A172 (cell line): Measurements from ENCODE around the gene TM2D1. TPM values are rescaled to one million over a fixed set of nuclear protein-coding genes. Genes with fewer than 3 reads are reported as not detected.
A peak's percentile ranks its signal among the peaks of the same experiment; 100 is the strongest.
"Not testable (repeated sequence)": the region's sequence is repeated elsewhere in the genome, so short reads cannot be mapped to it uniquely, and the experiment has no call there.

ENCODE experiments used
- DNase-seq: peaks from one replicate; pipeline ENCODE4 v3.0.0-alpha.2; 2015; ENCODE audit warnings: low spot score
- total RNA-seq: library from RNA; depleted of rRNA; stranded (reverse); fragments of >200 nt; shearing (Covaris generic); gene quantifications from 2 replicates; pipeline ENCODE4 v1.2.3, GENCODE V29; 2014

TM2D1 gene
- total RNA-seq, 1 experiment from 2014 or later = 63.0 TPM

DNA sequence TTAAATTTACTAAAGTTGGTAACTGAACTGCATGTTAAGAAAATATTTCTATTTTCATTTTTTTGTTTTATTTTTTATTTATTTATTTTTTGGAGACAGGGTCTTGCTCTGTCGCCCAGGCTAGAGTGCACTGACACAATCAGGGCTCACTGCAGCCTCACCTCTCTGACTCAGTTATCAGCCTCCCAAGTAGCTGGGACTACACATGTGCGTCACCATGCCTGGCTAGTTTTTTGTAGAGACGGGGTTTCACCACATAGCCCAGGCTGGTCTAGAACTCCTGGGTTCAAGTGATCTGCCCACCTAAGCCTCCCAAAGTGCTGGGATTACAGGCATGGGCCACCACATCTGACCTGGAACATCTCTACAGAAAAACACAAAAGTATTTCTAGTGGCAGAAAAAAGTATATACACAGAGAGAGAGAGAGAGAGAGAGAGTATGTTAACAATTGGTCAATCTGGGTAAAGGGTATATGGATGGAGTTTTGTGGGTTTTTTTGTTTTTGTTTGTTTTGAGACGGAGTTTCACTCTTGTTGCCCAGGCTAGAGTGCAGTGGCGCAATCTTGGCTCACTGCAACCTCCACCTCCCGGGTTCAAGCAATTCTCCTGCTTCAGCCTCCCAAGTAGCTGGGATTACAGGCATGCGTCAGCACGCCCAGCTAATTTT is 5.8 kb downstream of the TM2D1 start:
- not testable (repeated sequence) for DNase-seq

DNA sequence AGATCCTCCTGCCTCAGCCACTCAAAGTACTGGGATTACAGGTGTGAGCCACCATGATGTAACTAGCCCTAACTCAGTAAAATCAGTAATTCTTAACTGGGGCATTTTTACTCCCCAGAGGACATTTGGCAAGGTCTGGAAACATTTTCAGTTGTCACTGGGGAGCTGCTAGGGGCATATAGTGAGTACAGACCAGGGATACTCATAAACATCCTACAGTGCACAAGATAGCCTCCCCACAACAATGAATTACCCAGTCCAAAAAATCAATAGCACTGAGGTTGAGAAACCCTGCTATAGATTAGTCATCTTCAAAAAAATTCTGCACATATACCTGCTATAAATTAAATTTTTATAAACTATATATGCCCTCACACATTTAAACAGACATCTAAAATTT is 13.0 kb downstream of the TM2D1 start:
- DNase-seq = no peak

DNA sequence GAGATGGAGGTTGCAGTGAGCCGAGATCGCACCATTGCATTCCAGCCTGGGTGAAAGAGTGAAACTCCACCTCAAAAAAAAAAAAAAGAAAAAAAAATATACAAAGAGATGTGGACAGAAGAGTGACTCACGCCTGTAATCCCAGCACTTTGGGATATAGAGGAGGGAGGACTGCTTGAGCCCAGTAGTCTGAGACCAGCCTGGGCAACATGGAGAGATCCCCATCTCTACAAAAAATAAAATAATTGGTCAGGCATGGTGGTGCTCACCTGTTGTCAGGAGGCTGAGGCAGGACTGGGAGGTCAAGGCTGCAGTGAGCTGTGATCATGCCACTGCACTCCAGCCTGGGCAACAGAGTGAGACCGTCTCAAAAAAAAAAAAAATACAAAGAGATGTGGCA is 13.7 kb downstream of the TM2D1 start:
- DNase-seq = peak; percentile 38

DNA sequence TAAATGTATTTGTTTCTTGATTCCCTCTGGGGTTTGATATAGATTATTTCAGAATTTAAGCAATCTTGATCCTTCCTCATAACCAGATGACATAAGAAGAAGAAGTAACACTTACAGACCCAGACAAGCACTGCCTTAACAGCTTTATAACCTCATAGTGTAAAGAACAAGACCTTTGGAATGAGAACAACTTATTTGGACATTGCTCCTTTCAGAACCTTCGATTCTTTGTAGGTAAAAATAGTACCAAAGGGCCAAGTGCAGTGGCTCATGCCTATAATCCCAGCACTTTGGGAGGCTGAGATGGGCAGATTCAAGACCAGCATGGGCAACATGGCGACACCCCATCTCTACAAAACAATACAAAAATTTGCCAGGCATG is 15.0 kb downstream of the TM2D1 start:
- DNase-seq = no peak

DNA sequence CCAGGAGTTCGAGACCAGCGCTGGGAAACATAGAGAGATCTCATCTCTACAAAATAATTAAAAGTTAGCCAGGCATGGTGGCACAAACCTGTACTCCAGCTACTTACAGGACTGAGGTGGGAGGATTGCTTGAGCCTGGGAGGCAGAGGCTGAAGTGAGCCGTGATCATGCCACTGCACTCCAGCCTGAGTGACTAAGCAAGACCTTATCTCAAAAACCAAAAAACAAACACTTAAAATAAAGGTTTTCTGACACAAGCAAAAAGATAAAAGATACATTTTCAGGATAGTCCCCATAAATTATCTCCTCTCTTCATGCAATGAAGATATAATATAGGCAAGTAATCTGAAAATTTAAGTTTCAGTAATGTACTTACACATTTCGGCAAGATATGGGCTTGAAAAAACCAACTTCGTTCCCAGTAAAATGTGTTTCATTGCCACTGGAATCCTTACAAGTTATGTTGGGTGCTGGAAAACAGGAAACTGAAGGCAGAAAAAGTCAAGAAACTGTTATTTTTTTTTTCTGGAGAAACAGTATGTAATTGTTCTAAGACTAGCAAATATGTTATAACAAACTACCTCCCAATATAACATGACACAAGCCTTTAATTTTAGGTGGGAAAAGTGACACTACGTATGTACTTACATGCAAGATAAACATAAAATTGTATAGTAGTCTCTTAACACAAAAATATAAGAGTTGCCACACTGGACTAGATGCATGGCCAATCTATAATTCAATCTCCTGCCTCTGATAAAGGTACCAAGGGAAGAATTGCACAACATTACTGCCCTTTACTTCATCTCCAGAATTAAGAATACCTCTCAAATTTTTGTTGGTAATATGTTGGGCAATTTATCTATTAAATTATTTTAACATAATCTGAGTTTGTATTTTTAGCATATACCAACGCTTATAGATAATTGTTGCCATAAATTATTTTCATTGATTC is 15.7 kb downstream of the TM2D1 start:
- DNase-seq = no peak

DNA sequence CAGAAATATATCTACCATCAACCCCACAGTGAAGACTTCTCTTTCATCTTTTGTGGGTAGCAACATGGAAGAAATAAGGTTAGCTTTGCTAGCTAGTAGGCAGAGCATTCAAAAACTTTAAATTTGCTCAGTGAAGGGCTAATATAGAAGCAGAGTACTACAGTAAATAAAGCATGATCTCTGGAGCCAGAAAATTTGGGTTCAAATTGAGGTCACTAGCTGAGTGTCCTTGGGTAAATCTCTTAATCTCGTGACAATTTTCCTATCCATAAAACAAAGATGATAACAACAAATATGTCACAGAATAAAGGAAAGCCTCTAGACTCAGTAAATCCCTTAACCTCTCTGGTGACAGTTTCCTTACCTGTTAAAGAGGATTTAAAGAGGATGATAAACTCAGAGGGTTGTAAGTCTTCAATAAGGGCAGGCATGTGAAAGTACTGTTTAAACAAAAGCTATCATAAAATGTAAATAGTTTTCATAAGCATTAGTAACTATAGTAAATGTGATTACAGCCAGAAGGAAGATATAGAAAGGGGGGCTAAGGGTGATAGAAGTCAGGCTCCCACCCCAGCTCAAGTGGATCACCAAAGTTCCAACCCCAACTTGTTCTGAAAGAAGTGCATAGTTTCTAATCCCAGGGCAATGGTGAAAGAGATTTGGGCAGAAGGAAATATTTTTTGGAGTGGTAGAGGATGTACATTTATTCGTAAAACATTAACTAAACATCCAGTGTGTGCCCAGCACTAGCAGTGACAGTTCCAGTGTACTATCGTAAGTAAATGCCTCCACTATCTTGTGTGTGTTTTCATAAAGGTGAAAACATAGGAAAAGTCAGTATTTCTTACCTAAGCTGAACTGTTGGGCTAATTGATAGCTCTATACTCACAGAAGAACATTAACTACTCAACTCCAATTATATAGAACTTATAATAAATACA is 24.8 kb downstream of the TM2D1 start:
- no peak for DNase-seq

- peak; percentile 42 for DNase-seq
Measured at GRCh38 chr1:61692155-61692800, 32.7 kb downstream of the TM2D1 start.

DNA sequence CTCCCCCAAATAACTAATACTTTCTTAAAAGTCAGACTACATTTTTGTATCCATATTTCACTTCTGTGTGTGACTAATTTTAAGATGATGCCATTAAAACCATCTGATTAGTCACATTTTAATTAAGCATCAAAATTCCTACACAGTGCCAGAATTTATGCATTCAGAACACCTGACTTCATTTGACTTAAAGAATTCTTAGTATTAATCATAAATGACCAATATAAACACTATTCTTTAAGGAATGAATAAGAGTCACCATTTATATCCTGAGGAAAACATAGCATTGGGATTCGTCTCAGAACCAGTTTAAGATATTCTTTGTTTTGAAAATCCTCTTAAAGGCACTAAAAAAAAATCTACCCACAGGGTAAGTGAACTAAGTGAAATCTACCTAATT is 37.0 kb downstream of the TM2D1 start:
- DNase-seq = no peak

DNA sequence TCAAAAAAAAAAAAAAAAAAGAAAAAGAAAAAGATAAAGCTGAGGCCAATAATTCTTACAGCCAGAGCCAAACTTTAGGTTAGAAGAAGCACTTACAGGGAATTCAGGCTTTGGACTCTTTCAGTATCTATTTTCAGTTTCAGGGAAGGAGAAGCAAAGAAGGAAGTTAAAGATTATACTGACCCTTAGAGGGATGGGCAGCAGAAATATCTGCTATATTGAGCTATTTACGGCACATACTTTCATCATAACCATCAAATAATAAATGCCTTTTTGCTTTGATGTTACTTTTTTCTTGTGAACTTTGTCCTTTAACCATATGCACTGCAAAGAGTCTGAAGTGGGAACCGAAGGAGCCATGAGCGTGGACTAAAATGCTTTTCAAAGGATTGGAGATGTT is 42.0 kb downstream of the TM2D1 start:
- DNase-seq = no peak

DNA sequence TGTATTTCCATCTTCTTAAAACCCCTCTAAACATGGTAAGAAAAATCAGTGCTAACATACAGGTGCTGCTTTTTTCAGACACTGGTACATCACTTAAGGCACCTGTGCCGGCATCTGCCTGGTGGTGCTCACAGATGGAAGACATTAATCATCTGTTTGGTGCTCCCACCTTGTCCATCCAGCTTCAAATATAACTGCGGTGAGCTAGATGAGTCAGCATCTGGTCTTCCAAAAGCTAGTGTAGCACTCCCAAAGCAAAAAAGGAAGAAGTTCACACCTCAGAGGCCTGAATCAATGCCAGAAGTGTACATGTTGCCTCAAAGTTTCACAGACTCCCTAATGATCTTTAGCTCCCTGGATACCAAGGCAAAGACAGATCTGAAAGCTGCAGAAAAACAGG is 44.4 kb downstream of the TM2D1 start:
- DNase-seq = no peak

DNA sequence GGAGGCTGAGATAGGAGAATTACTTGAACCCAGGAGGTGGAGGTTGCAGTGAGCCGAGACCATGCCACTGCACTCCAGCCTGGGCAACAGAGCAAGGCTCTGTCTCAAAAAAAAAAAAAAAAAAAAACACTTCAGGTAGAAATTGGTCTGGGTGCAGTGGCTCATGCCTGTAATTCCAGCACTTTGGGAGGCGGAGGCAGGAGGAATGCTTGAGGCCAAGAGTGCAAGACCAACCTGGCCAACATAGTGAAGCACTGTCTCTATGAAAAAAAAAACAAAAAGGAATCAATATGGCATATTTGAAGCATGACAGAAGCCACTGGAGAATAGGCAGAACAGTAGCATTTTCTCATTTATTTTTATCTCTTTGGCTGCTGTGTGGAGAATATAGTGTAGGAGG is 48.1 kb downstream of the TM2D1 start:
- not testable (repeated sequence) for DNase-seq

- no peak for DNase-seq
Measured at GRCh38 chr1:61674221-61674620, 50.7 kb downstream of the TM2D1 start.

DNA sequence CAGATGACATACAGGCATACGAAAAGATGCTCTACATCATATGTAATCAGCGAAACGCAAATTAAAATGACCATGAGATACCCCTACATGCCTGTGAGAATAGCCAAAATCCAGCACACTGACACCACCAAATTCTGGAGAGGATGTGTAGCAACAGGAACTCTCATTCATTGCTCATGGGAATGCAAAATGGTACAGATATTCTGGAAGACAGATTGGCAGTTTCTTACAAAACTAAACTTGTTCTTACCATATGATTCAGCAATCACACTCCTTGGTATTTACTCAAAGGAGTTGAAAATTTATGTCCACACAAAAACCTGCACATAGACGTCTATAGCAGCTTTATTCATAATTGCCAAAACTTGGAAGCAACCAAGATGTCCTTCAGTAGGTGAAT is 52.6 kb downstream of the TM2D1 start:
- DNase-seq = no peak

GRCh38 chr1:61670445-61670844 is 54.5 kb downstream of the TM2D1 start:
- no peak for DNase-seq

DNA sequence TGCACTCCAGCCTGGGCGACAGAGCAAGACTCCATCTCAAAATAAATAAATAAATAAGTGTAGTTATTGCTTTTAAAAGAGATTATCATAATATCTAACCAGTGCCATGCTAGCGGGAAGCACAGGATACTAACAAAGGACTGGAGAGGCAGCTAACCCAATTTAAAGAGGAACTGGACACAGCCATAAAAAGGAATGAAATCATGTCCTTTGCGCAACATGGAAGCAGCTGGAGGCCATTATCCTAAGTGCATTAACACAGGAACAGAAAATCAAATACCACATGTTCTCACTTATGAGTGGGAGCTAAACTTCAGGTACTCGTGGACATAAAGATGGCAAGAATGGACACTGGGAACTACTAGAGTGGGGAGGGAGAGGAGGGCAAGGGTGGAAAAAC is 54.9 kb downstream of the TM2D1 start:
- no peak for DNase-seq

GRCh38 chr1:61659061-61659460 is 65.9 kb downstream of the TM2D1 start:
- no peak for DNase-seq

DNA sequence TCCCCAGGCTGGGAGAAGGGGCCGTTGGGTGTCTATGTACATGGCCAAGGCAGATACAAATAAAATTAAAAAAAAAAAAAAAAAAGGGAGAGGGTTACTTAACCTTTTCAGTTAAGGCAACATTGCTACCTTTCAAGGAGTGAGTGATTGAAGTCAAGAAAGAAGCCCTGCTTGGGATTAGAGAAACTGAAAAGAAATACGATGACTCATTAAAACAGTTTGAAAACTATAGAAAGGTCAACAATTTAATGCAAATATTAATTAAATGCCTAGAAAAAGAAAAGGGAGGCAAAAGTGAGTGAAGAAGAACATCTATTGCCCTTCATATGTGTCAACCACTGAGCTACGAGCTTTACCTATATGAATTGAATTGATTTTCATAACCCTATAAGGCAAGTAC is 69.5 kb downstream of the TM2D1 start:
- no peak for DNase-seq

DNA sequence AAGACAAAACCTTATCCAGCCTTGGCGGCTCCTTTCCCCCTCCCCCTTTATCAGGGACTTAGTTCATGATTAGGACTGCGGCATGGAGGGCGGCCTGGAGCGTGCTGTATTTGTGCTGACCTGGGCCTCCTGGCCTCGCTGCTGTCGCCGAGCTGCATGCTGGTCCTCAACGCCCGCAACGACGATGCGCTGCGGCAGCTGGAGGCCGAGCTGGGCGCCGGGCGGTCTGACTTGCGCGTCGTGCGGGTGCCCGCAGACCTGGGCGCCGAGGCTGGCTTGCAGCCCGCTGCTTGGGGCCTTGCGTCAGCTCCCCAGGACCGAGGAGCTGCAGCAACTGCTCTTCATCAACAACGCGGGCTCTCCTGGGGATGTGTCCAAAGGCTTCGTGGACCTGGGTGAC is 70.9 kb downstream of the TM2D1 start:
- DNase-seq = no peak

DNA sequence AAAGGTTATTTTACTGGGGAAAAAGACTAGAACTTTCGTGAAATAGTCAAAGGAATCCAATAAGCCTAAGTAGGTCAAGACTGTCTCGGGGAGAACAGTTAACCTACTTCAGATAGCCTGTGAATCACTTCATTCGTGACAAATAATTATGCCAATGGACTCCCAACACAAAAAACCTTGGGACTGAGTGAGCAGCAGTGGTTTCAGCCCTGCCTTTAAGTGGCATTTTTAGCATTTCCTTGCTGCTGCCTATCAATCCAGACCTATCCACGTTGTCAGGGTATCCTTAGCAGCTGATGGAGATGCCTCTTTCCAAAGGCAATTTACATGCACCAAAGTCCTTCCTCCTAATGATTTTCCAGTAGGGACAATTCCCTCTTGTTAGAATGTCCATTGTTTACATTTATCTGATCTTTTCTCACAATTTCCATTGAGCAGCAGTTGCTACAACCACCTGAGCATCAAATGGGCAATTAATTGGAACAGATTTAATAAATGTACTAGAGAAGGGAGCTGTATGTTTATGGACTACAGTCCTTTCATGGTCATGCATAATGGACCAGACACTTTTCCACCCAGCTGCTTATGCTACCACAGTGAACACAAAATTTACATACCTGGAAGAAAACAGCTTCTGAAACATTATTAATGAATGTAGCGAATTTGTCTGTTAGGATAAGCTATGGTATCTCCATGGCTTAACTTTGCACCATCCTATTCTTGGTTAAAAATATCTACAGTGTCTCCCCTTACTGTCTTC is 75.8 kb downstream of the TM2D1 start:
- no peak for DNase-seq

DNA sequence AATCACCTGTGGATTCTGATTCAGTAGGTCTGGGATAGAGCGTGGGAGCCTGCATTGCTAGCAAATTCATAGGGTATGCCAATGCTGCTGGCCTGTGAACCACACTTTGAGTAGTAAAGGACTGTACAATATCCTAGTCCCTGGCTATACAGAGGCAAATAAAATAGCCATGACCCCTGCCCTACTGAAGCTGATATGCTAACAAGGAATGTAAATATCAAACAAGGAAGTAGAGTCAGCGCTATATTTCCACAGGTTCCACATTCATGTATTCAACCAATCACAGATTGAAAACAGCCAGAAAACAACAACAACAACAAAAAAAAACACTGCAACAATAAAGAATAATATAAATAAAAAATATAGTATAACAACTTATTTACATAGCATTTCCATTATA is 77.8 kb downstream of the TM2D1 start:
- no peak for DNase-seq

DNA sequence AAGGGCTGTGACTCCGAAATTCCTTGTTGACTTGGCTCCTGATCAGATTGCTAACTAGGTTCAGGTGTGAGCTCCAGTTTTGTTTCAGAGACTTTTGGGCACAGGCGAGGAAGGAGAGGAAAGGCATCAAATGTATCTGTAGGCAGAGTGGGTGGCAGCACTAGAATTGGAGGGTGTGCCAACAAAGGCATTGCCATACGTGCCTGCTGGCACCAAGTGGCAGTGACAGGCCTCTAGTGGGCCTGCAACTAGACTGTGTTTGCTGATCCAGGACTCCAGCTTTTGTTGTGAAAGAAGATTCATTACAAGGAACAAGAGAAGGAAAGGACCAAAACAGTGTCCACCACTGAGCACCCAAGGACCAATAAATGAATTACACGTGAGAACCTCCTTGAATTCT is 79.5 kb downstream of the TM2D1 start:
- DNase-seq = no peak
